ENCODE data around the gene MAN2A2.

DNA sequence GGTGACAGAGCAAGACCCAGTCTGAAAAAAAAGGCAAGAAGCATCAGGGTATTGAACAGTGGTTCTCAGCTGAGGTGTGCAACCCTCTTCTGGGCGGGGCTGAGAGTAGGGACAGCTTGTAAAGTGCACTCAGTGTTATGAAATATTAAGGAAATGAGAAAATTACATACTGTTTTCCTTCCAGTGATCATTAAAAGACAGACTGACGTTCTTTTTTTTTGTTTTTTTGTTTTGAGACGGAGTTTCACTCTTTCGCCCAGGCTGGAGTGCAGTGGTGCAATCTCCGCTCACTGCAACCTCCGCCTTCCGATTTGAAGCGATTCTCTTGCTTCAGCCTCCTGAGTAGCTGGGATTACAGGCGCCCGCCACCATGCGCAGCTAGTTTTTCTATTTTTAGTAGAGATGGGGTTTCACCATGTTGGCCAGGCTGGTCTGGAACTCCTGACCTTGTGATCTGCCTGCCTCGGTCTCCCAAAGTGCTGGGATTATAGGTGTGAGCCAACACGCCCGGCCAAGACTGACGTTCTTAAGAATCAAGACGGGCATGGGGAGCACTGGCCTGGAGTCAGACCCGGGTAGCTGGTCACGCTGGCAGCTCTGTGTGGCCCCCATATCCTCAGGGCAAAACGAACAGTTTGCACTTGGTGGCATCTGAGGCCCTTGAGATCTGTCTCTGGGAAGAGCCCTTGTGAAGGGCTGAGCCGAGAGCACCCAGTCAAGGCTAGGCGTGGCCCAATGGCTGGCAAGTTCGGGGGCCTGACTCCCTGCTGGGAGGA is 11.4 kb downstream of the MAN2A2 start:
- TF ChIP-seq CTCF (IDR thresholded peaks at IDR 0.05) (no peak), POLR2A (IDR thresholded peaks at IDR 0.05) (no peak)

Data from Peyer's patch (tissue), 4 donors.